Spleen (tissue), 7 donors: ENCODE measurements around the gene HOXD4.

Source experiments
- POLR2A ChIP-seq, 3 donors: fragments of 450-650 bp; IDR thresholded peaks; one replicate each; pipeline ENCODE4 v1.5.1; 2017; ENCODE audit warnings: antibody characterized with exemption in 3 of 3, mild to moderate bottlenecking in 1 of 3
- TF ChIP-seq, protein P1 (sequence below), 11 experiments: fragments of 200-600 bp in 7 of 11; fragments of 450-650 bp in 4 of 11; sonication (generic) in 4 of 11; IDR thresholded peaks in 8 of 11; conservative IDR thresholded peaks in 3 of 11; 1 replicate in 7 of 11; 2 replicates in 4 of 11; pipeline versions ENCODE4 v1.4.0 to v1.8.0; 2016 to 2021; ENCODE audit warnings: antibody characterized with exemption in 11 of 11, inconsistent platforms in 4 of 11, mild to moderate bottlenecking in 1 of 11
- donor health status: DM: no; HTN: no; CAD: no; lungs with moderate emphysema.
- donor health status: DM: no; HTN: no; CAD: no.
- donor health status: DM: no; HTN: no; CAD: no.

DNA sequence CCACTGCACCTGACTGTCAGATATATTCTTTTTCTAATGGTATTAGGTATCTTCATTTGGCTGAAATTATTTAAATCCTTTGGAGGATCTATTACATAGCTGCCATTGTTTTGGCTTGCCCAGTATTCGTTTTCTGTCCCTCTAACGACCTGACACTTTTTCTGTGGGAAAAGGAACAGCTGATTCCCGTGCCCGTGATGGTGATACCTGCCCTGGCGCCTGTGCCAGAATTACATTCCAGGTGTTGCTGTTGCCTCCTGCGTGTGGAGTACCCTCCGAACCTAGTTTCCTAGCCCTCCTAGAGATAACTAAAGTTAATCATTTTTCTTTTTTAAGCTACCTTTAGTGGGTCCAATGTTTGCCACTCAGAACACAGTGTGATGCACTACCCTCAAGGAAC lies 51.1 kb downstream of the HOXD4 start:
- TF ChIP-seq, protein P1, sequence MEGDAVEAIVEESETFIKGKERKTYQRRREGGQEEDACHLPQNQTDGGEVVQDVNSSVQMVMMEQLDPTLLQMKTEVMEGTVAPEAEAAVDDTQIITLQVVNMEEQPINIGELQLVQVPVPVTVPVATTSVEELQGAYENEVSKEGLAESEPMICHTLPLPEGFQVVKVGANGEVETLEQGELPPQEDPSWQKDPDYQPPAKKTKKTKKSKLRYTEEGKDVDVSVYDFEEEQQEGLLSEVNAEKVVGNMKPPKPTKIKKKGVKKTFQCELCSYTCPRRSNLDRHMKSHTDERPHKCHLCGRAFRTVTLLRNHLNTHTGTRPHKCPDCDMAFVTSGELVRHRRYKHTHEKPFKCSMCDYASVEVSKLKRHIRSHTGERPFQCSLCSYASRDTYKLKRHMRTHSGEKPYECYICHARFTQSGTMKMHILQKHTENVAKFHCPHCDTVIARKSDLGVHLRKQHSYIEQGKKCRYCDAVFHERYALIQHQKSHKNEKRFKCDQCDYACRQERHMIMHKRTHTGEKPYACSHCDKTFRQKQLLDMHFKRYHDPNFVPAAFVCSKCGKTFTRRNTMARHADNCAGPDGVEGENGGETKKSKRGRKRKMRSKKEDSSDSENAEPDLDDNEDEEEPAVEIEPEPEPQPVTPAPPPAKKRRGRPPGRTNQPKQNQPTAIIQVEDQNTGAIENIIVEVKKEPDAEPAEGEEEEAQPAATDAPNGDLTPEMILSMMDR (IDR thresholded peaks at IDR 0.05 in 8 of 11, conservative IDR thresholded peaks at IDR 0.05 in 3 of 11), result no peak
- TF ChIP-seq POLR2A (IDR thresholded peaks at IDR 0.05), result no peak
